ENCODE data around the gene CFAP65.

Gene CFAP65

DNA sequence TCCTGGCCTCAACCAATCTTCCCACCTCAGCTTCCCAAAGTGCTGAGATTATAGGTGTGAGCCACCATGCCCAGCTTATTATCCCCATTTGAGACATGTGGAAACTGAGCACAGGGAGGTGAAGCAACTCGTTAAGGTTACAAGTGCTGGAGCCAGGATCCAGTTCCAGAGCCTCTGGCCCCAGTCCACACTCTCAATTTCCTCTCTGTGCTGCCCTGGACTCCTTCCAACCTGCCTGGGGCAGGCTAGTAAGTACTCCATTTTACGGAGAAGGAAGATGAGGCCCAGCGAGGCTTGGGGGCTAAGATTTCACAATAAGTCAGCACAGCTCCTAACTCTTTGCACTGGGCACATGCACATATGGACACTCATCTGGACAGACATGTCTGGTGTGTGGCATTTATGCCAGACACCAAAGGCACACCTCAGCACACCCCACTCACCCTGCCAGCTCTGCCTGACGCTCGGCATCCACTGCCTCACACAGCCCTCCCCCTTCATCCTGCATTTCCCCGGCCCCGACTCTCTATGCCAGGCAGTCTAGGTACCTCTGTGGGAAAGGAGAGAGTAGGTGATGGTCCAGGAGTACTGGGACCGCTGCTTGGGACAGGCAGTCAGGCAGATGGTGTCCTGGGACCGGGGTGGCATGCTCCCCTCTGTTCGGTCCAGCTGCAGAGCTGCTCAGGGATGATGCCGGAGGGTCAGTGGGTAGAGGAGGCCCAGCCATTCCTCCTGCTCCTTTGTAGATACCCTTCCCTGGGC lies 20.5 kb downstream of the CFAP65 start:
- TF ChIP-seq, protein P1, sequence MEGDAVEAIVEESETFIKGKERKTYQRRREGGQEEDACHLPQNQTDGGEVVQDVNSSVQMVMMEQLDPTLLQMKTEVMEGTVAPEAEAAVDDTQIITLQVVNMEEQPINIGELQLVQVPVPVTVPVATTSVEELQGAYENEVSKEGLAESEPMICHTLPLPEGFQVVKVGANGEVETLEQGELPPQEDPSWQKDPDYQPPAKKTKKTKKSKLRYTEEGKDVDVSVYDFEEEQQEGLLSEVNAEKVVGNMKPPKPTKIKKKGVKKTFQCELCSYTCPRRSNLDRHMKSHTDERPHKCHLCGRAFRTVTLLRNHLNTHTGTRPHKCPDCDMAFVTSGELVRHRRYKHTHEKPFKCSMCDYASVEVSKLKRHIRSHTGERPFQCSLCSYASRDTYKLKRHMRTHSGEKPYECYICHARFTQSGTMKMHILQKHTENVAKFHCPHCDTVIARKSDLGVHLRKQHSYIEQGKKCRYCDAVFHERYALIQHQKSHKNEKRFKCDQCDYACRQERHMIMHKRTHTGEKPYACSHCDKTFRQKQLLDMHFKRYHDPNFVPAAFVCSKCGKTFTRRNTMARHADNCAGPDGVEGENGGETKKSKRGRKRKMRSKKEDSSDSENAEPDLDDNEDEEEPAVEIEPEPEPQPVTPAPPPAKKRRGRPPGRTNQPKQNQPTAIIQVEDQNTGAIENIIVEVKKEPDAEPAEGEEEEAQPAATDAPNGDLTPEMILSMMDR (IDR thresholded peaks at IDR 0.05; ENCODE audit: borderline replicate concordance, insufficient read depth, low read depth, low read length): no peak
- no peak overlapping the region for H3K4me3 ChIP-seq (ENCODE audit: low read depth, low read length)

DNA sequence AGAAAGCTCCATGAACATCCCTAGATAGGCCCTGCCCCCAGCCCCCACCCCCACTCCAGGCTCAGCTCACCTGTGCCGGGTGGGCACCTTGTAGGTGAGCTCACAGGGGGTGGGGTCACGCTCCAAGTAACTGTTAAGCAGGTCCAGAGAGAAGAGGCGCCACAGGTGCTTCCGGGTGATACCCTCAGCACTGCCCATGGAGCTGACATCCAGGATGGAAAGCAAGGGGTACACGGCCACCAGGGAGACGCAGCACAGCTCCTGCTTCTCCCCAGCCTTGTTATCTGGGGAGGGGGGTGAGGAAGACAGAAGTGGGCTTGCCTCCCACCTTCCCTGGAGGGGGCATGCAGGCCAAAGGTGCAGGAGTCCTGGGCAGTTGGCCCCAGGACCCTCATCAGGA lies 21.9 kb downstream of the CFAP65 start:
- H3K4me3 ChIP-seq (ENCODE audit: low read depth, low read length): no peak overlapping the region
- TF ChIP-seq, protein P1 (IDR thresholded peaks at IDR 0.05; ENCODE audit: borderline replicate concordance, insufficient read depth, low read depth, low read length): no peak

DNA sequence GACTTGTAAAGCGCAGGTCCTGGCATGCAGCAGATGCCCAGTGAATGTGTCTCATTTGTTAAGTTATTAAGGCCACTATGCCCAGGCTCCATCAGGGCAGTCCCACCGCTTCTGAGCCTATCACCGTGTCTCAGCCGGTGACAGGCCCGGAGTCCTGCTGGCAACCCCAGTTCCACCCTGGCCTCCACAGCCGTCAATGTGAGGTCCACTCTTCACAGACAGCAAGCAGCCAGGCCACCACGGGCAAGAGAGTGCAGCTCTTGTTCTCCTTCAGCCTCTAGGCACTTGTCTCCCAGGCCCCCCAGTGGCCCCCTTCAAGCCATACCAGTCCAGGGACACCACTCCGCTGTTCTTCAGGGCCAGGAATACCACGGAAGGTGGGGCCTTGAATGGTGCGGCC lies 22.6 kb downstream of the CFAP65 start:
- TF ChIP-seq, protein P1 (IDR thresholded peaks at IDR 0.05; ENCODE audit: borderline replicate concordance, insufficient read depth, low read depth, low read length): no peak
- H3K4me3 ChIP-seq (ENCODE audit: low read depth, low read length): no peak overlapping the region

DNA sequence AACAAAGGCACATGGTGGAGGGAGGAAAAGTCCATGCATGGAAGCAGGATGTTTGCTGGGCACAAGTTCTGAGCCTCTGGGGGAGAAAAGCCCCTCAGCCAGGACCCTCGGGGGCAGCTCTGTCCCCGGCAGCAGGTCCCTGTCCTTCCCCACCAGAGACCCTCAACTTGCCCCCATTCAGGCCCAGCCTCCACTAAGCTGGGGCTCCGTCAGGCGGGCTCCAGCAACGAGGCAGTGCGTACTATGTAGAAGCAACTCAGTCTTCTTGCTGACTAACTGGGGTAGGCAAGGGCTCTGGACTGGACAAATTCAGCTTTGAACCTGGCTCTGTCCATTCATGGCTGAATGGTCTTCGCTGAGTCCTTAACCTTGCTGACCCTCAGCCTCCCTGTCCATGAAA lies 23.0 kb downstream of the CFAP65 start:
- H3K4me3 ChIP-seq (ENCODE audit: low read depth, low read length): no peak overlapping the region
- TF ChIP-seq, protein P1 (IDR thresholded peaks at IDR 0.05; ENCODE audit: borderline replicate concordance, insufficient read depth, low read depth, low read length): no peak

DNA sequence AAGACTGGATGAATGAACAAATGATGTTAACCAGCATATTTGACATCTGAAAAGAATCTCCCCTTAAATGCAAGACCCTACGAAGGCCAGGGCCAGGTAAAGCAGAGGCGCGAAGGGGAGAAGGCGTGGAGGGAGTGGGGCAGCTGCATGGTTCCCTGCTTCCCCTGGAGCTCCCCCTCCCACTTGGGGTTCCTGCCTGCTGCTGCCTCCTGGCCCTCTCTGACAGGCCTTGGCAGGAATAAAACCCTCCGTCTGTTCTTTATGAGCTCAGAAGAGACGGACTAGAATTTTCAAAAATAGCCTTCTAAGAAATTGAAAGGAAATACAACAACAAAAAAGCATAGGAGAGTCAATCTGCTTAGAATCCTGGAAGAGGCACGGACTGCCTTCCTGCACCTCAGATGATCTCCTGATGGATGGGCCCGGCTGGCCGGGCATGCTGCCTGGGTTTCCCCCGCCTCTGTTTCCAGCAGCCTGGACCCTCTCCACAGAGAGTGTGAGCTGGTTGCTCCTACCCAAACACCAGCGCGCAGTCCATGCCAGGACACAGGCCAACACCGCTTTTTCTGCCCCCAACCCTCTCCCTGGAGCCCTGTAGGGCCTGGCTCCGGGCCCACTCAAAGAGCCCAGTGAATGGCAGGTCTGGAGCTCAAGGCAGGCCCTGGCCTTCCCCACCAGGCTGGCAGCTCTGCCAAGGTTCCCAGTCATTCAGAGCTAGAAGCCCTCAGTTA lies 23.9 kb downstream of the CFAP65 start:
- TF ChIP-seq, protein P1 (IDR thresholded peaks at IDR 0.05; ENCODE audit: borderline replicate concordance, insufficient read depth, low read depth, low read length): no peak
- H3K4me3 ChIP-seq (ENCODE audit: low read depth, low read length): no peak overlapping the region

DNA sequence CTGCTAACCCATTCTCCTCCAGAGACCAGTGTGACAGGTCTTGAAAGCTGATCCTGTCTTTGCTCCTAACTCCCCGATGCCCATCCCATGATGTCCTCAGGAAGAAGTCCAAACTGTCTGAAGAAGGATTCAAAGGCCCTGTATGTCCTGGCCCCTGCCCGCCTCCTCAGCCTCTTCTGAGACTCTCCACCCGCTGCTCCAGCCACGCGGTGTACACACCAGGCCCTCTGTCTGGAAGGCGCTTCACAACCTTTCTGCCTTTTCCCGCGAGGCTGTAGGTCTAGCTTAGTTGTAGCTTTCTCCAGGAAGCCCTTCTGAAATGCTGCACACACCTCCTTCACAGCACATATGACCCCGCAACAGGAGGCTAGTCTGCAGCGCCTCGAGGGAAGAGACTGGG lies 24.6 kb downstream of the CFAP65 start:
- TF ChIP-seq, protein P1 (IDR thresholded peaks at IDR 0.05; ENCODE audit: borderline replicate concordance, insufficient read depth, low read depth, low read length): no peak
- H3K4me3 ChIP-seq (ENCODE audit: low read depth, low read length): no peak overlapping the region

DNA sequence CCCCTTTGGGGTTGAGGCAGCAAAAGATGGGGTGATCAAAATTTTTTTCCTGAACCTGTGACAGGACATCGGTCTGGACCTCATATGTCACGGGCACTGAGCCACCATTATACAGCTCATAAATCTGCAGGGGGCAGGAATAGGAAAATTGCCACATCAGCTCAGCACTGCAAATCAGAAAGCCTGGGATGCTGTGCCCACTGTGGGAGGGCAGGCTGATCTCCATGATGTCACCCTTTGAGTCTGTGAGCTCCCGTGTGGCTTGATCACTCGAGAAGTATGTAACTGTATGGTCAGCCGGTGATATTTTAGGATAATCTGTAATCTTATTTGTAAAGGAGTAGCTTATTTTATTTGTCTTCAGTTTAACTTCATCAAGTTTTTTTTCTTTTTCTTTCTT lies 30.4 kb downstream of the CFAP65 start:
- TF ChIP-seq, protein P1 (IDR thresholded peaks at IDR 0.05; ENCODE audit: borderline replicate concordance, insufficient read depth, low read depth, low read length): no peak
- H3K4me3 ChIP-seq (ENCODE audit: low read depth, low read length): no peak overlapping the region

Measured in GM12875 (cell line).